Right atrium auricular region (tissue), 2 donors: ENCODE measurements around the gene SUCLG2. TPM values are rescaled to one million over a fixed set of nuclear protein-coding genes. Genes with fewer than 3 reads are reported as not detected.

Source experiments
- DNase-seq: peaks from one replicate; pipeline ENCODE4 v3.0.0-alpha.2; 2019; ENCODE audit warnings: low spot score
- H3K27ac ChIP-seq, 2 donors: fragments of 200-600 bp; sonication (generic); 1 replicate in 1 of 2; 2 replicates in 1 of 2; pipeline ENCODE4 v1.5.1; 2016 to 2019
- H3K27me3 ChIP-seq, 2 donors: fragments of 200-600 bp; sonication (generic); one replicate each; pipeline versions ENCODE4 v1.5.1 to v1.6.0; 2017 to 2019
- H3K36me3 ChIP-seq: fragments of 200-600 bp; sonication (generic); one replicate; pipeline ENCODE4 v1.5.1; 2016
- H3K4me1 ChIP-seq, 2 donors: fragments of 200-600 bp; sonication (generic); one replicate each; pipeline versions ENCODE4 v1.5.1 to v1.6.0; 2017 to 2019
- H3K4me3 ChIP-seq, 2 donors: fragments of 200-600 bp; sonication (generic); 1 replicate in 1 of 2; 2 replicates in 1 of 2; pipeline ENCODE4 v1.5.1; 2017 to 2019; ENCODE audit warnings: mild to moderate bottlenecking in 1 of 2, moderate library complexity in 1 of 2
- H3K9me3 ChIP-seq, 2 donors: fragments of 200-600 bp; sonication (generic); one replicate each; pipeline ENCODE4 v1.5.1; 2019
- total RNA-seq, 2 donors: library from RNA; depleted of rRNA; stranded (reverse); fragments of >200 nt; gene quantifications; one replicate each; pipeline ENCODE4 v1.1.0, GENCODE V29; 2016
- TF ChIP-seq, protein P1 (sequence below), 2 donors: fragments of 200-600 bp; sonication (generic); IDR thresholded peaks; one replicate each; pipeline ENCODE4 v1.5.1; 2019; ENCODE audit warnings: antibody characterized with exemption in 2 of 2

The SUCLG2 gene
- total RNA-seq, 2 donors from 2014 or later = 39.0 to 81.5 TPM

DNA sequence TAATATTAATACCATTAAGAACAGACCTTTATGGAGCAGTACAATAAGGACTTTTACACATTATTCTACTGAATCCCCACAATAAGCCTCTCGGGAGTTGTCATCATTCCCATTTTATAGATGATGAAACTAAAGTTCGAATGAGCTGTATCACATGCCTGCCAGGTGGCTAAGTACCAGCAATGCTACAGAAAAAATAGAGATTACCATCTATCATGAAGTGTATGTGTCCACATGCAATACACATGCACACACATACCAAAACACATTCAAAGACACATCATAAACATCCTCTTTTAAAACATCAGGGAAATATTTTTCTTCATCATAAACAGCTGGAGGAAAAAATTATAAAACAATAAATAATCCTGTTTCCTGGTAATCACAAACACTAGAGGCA lies 136.6 kb downstream of the SUCLG2 start:
- H3K4me3 ChIP-seq = no peak overlapping the region
- peaks cover 18% of the 10 kb centered on the region for H3K36me3 ChIP-seq
- H3K9me3 ChIP-seq = no peaks in the 10 kb centered on the region
- H3K27ac ChIP-seq = no peak overlapping the region
- no peaks in the 10 kb centered on the region for H3K4me1 ChIP-seq
- DNase-seq = no peak
- TF ChIP-seq, protein P1, sequence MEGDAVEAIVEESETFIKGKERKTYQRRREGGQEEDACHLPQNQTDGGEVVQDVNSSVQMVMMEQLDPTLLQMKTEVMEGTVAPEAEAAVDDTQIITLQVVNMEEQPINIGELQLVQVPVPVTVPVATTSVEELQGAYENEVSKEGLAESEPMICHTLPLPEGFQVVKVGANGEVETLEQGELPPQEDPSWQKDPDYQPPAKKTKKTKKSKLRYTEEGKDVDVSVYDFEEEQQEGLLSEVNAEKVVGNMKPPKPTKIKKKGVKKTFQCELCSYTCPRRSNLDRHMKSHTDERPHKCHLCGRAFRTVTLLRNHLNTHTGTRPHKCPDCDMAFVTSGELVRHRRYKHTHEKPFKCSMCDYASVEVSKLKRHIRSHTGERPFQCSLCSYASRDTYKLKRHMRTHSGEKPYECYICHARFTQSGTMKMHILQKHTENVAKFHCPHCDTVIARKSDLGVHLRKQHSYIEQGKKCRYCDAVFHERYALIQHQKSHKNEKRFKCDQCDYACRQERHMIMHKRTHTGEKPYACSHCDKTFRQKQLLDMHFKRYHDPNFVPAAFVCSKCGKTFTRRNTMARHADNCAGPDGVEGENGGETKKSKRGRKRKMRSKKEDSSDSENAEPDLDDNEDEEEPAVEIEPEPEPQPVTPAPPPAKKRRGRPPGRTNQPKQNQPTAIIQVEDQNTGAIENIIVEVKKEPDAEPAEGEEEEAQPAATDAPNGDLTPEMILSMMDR (IDR thresholded peaks at IDR 0.05) = no peak
- H3K27me3 ChIP-seq = no peaks in the 10 kb centered on the region

DNA sequence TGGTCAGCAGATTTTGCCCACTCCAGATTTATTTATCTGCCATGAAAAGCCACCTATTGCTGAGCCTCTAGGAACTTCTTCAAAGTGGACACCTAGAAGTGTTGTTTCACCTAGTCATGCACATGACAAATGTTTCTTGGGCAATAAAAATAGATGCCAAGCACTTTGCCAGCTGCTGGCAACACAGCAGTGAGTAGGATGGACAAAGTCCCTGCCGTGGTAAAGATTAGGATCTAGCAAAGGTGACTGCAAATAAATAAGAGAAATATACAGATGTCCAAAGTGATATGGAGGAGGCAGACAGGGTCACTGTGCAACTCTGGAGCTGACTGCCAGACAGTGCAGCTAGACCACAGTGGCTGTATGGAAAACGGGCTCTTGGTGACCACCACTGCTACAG lies 137.9 kb downstream of the SUCLG2 start:
- TF ChIP-seq, protein P1 (IDR thresholded peaks at IDR 0.05) = no peak
- Histone ChIP-seq H3K9me3 (no peaks in the 10 kb centered on the region), H3K27me3 (no peaks in the 10 kb centered on the region), H3K36me3 (peaks cover 18% of the 10 kb centered on the region), H3K4me3 (no peak overlapping the region), H3K27ac (no peak overlapping the region), H3K4me1 (no peaks in the 10 kb centered on the region)
- DNase-seq = no peak

DNA sequence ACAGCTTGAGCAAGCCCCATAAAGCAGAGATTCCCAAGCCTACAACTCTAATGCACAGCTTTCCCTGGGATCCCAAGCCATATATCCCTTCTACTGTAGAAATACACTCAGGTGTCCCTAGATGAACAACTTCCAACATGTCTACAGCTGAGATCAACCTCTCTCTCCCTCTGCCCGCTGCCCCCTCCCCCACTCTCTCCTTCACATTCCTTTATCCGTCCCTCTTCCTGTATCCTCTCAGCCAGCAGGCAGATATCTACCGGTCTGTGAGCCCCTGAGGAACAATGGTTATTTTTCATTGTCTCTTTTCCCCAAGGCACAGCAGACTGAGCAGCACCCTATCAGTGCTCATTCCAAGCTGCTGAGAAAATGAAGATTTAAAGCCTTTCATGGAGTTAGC lies 138.6 kb downstream of the SUCLG2 start:
- Histone ChIP-seq H3K9me3 (no peaks in the 10 kb centered on the region), H3K4me3 (no peak overlapping the region), H3K4me1 (no peaks in the 10 kb centered on the region), H3K27ac (no peak overlapping the region), H3K36me3 (peaks cover 18% of the 10 kb centered on the region), H3K27me3 (no peaks in the 10 kb centered on the region)
- TF ChIP-seq, protein P1 (IDR thresholded peaks at IDR 0.05) = no peak
- DNase-seq = no peak

DNA sequence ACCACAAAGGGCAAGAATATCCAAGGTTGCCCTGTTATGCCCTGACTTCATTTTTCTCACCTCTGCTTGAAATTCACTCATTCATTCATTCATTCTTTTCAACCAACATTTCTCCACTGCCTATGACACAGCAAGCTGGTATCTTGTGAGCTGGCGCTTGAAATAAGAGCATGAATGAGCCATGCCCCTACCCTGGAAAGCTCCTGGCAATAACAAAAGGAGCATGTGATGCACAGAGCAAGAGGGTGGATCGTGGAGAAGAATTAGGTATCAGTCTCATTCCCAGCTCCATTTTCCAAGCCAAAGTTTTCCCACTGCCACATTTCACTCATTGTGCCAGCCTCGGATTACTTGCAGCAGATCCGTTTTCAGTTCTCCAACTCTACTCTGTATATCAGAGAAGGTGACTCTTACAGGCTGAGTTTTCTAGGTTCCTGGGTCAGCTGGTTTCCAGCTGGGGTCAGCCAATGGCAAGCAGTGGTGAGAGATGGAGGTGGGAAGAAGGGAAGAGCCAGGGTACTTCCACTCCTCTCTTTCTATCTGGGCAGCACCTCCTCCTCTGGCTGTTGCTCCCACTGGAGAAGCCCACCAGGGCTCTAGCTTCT lies 144.8 kb downstream of the SUCLG2 start:
- Histone ChIP-seq H3K36me3 (no peaks in the 10 kb centered on the region), H3K27me3 (no peaks in the 10 kb centered on the region), H3K9me3 (no peaks in the 10 kb centered on the region), H3K4me3 (no peak overlapping the region), H3K4me1 (no peaks in the 10 kb centered on the region), H3K27ac (no peak overlapping the region)
- DNase-seq = no peak
- TF ChIP-seq, protein P1 (IDR thresholded peaks at IDR 0.05) = no peak

DNA sequence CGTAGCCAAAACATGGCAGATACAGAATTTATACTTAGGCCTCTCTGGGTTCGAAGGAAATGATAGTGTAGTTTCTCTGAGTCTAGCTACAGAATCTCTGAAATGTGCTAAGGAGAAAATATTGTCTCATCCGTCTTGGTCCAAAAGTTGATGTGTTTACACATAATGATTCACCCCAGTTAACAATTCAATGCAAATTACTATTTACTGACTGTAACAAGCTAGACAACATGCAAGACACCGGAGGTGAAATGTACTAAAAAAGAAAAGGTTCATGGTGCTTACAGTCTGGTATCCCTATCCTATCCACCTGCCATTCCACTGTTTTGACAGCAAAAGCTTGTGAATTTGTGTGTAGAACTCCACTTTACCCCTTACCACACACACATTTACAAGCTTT lies 146.8 kb downstream of the SUCLG2 start:
- H3K4me3 ChIP-seq = no peak overlapping the region
- TF ChIP-seq, protein P1 (IDR thresholded peaks at IDR 0.05) = no peak
- no peak for DNase-seq

DNA sequence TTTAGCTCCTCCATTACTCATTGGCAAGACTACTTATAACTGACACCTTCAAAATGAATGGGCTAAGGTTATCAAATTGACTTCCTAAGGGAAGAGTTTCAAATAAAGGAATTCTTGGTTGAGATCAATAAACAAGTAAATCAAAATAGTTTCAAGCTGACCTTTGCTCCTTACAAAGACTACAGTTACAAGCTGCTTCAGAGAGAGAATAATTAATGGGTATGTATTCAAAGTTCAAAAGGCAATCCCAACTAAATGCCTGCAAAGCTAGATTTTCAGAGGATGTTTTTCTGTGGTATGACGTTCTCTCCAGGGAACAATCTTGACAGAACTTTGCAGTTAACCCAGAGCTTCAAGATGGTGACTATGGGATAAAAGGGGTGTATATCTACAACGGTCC lies 153.7 kb downstream of the SUCLG2 start:
- H3K27me3 ChIP-seq = no peaks in the 10 kb centered on the region
- H3K36me3 ChIP-seq = no peaks in the 10 kb centered on the region
- H3K4me3 ChIP-seq = no peak overlapping the region
- TF ChIP-seq, protein P1 (IDR thresholded peaks at IDR 0.05) = no peak
- DNase-seq = no peak
- H3K9me3 ChIP-seq = no peaks in the 10 kb centered on the region
- H3K4me1 ChIP-seq = no peaks in the 10 kb centered on the region
- no peak overlapping the region for H3K27ac ChIP-seq

More for the DNA sequence above, 146.8 kb downstream of the SUCLG2 start:
- Histone ChIP-seq H3K4me1 (no peaks in the 10 kb centered on the region), H3K27me3 (no peaks in the 10 kb centered on the region), H3K27ac (no peak overlapping the region), H3K9me3 (no peaks in the 10 kb centered on the region), H3K36me3 (no peaks in the 10 kb centered on the region)
